ENCODE measurements around the gene PADI4. TPM values are rescaled to one million over a fixed set of nuclear protein-coding genes. Genes with fewer than 3 reads are reported as not detected.

PADI4 gene
- total RNA-seq, 1 donor from 2014 or later = 0.74 TPM

- intact Hi-C loops (cut with DNase I) = no loop called here
- no peaks in the 10 kb centered on the region for H3K4me1 ChIP-seq
- H3K9me3 ChIP-seq = no peaks in the 10 kb centered on the region
- peaks cover 0 to 84% of the 10 kb centered on the region in 2 donors for H3K36me3 ChIP-seq
- no peaks in the 10 kb centered on the region for H3K27me3 ChIP-seq
- no peak for TF ChIP-seq POLR2A (IDR thresholded peaks at IDR 0.05)
- no peak for TF ChIP-seq CTCF (IDR thresholded peaks at IDR 0.05)
- no peak for TF ChIP-seq POLR2AphosphoS5 (IDR thresholded peaks at IDR 0.05; ENCODE audit: insufficient read depth in 1 of 2, low read depth in 1 of 2)
- DNase-seq (ENCODE audit: extremely low spot score in 2 of 2) = no peak
- no peak overlapping the region for H3K27ac ChIP-seq
- no peak overlapping the region for H3K4me3 ChIP-seq
These were observed 104.3 kb downstream of the PADI4 start for GRCh38 chr1:17412093-17412870.

Small RNAs within 50 kb of the gene (microRNA-seq; reads per million reads assigned to microRNA genes)
- gene MIR3972 (ENCODE audit: borderline number of aligned reads, borderline replicate concordance) = not detected

Small RNAs within 50 kb of the gene (small RNA-seq; reads per million reads assigned to genes)
- not detected for gene MIR3972

Other genes with a start within 250 kb of the PADI4 start
- 0.98 TPM for gene PADI2, start 188.7 kb upstream of the PADI4 start, total RNA-seq
- 46.4 TPM for gene PADI1, start 103.1 kb upstream of the PADI4 start, total RNA-seq
- gene PADI3, start 59.1 kb upstream of the PADI4 start, total RNA-seq = 7.1 TPM
- not detected for gene PADI6, start 64.0 kb downstream of the PADI4 start, total RNA-seq
- 31.2 TPM for gene RCC2, start 131.5 kb downstream of the PADI4 start, total RNA-seq
- gene ARHGEF10L, start 231.5 kb downstream of the PADI4 start, total RNA-seq = 75.6 TPM